Activated naive CD4-positive, alpha-beta T cell treated with anti-CD3 and anti-CD28 coated beads, Interleukin-2, amount 50 U/mL, for 16 hours (primary cell): ENCODE data around the gene GNG10.
"Not testable (repeated sequence)": the region's sequence is repeated elsewhere in the genome, so short reads cannot be mapped to it uniquely, and the experiment has no call there.

Experiments used
- DNase-seq: peaks from one replicate; pipeline ENCODE4 v3.0.0-alpha.2; 2020

Gene GNG10

DNA sequence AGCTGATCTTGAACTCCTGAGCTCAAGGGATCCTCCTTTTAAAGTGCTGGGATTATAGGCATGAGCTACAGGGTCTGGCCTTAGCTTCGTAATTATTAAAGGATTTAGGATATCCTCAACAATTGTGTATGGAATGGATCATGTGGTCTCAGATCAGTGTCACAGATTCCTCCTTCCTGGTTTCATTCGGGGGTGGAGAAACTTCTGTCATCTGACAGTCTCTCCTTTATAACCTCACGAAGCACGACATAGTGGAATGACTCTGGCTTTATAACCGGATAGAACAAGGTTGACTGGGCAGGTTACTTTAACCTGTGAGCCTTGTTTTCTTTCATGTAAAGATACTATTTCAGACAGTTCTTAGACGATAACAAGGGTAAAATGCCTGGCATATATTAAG, 4.4 kb upstream of the GNG10 start:
- DNase-seq = no peak

DNA sequence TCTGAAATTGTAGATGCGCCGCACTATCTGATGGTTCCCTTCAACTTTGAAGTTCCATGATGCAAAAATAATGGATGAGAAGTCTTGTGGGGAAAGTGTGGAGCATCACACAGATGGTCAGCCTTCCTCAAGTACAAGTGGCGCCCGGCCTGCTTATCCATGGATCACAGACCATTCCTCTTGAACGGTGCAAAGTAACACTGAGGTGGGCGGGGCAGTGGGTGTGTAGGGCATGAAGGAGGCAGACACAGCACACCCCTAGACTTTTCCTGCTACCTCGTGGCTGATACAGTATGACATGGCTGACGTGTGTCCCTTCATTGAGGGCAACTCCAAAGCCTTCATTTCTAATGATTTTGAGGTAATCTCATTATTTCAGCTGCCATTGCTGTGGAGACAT, 2.5 kb upstream of the GNG10 start:
- DNase-seq = no peak

DNA sequence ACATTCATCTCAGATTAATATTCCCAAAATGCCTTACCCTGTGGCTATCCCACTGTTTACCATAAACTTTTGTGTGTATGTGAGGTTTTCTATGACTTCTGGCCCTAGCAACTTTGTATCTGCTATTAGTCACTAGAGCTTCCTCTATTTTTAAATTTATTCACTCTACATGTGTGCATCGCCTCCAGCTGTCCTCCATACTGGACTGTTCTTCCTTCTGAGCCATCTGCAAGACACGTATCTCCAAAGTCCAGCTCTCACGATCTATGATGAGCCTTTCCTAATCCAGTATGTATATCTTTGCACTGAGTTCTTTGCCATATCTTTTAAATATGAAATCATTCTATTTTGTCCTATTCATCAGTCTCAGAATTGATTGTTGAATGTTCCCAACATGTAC, 1.7 kb upstream of the GNG10 start:
- DNase-seq = no peak

- DNase-seq = peak; percentile 30
Measured at GRCh38 chr9:111661802-111662521, 557 bp downstream of the GNG10 start.

GRCh38 chr9:111662576-111663300, 1.3 kb downstream of the GNG10 start:
- peak; percentile 13 for DNase-seq

DNA sequence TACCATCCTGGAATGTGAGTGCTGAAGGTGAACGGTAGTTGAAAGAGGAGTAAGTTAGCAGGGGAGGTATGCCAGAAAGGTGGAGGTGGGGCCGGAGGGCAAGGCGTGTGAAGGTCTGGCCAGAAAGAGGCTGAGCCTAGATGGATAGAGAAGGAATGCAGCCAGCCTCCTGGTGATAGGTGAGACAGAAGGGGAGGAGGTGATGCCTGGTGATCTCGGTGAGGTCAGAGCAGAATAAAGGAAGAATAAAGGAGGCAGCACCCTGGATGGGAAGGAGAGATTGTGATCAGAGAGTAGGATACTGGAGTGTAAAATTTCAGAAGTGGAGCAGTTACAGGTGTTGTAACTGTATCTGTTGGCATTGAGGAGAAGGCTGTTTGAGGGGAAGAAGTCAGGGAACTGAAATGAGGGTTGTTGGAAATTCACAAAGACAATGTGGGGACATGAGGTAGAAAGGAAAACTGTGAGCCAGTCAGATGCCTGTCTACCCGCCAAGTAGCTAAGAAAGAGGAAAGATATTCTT, 2.0 kb downstream of the GNG10 start:
- no peak for DNase-seq

GRCh38 chr9:111668026-111668573, 6.7 kb downstream of the GNG10 start:
- no peak for DNase-seq

- DNase-seq = not testable (repeated sequence)
Measured at GRCh38 chr9:111668601-111669000, 7.2 kb downstream of the GNG10 start.

DNA sequence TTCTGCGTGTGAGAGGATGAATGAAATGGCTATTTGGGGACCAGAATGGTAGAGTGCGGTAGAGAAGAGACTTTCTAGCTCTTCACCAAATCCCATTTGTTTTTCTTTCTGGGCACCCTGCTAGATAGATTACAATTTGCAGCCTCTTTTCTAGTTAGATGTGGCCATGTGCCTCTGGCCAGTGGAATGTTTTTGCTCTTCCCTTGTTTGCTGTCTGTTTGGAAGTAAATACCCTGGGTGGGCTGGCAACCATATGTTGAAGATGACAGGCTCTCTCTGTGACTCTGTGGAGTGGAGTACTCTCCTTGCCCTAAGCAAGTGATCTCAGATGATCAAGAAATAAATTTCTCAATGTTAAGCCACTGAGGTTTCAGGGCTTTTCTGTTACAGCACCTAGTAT, 12.9 kb downstream of the GNG10 start:
- DNase-seq = no peak

- DNase-seq = no peak
Measured at GRCh38 chr9:111676116-111676515, 14.7 kb downstream of the GNG10 start.

DNA sequence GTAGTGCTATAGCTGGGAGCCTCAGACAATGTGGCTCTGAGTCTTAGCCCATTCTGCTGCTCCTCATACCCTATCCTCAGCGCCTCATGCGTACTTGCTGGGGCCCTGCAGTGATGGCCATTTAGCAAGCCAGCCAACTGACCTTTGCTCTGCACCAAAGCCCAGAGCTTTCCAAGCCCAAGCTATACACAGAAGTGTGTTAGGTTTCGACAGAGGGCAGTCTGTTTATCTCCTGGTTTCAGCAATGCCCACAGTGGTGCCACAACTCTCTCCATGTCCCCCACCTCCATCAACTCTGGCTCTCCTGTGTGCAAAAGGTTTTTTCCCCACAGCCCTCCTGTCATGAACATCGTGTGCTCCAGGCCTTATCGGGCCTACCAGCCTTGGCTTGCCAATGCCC, 16.9 kb downstream of the GNG10 start:
- DNase-seq = no peak

- no peak for DNase-seq
Measured at GRCh38 chr9:111679199-111679598, 17.8 kb downstream of the GNG10 start.

DNA sequence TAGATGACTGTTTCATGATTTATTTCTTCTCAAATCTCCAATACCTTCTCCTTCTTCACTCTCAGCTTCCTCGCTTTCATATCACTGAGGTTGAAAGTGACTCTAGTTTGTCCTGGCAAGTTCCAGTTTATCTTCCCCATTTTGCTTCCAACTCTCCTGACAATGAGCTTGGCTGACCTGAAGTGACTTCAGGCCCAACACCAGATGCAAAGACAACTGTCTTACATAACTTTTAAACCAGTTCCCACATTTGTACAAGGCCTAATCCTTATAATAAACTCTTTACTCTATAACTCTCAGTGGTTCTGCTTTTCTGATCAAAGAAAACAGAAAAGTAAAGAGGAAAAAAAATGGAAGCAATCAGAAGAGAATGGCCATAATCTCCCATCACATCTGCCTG, 22.0 kb downstream of the GNG10 start:
- no peak for DNase-seq

GRCh38 chr9:111691672-111692329, 30.4 kb downstream of the GNG10 start:
- DNase-seq = no peak

DNA sequence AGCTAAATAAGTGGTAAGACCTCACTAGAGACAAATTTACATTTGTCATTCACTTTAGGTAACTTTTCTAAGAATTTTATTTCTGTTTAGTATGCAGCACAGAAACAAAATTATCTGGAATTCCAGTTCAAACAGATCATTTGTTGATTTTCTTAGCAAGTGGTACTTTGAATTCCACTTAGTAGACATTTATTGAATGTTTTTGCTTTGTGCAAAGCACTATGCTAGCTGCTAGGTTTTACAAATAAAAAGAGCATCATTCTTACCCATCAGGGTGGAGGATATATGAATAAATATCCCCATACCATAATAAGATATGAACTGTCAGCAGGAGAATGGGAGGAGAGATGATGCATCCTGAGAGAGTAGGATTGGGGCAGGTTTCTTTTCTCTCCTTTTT, 35.4 kb downstream of the GNG10 start:
- DNase-seq = no peak

- no peak for DNase-seq
Measured at GRCh38 chr9:111700776-111701175, 39.4 kb downstream of the GNG10 start.

DNA sequence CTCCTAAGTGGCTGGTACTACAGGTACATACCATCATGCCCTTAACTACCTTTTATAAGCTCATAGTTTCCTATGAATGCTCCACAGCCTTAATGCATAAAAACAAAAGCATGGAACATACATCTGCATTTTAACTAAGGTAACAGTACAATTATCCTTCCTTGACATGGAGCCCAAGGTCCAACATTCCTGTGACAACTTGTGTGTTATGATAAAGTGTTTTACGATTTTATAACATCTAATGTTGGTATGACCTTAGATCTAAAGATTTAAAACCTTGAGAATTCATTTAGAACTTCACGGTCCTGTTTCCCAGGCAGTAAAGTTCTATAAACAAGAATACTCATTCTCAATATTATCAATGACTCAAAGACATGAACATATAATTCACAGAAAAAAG, 43.1 kb downstream of the GNG10 start:
- no peak for DNase-seq

DNA sequence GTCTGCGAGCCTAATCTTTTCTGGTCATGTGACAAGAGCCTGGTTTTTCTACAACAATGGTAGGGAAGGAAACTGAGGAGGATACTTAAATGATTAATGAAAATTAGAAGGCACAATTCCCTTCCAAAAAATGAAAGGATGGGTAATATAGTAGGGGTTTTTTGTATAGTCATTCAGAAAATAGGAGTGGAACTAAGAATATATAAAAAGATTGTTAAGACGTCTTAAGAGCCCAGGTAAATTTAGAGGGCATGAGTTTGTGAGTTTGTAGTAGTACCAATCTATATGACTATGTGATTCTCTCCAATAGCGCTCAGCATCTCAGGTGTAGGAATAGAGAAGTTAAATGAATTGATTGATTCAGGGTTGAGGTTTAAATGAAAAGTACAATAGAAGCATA, 50.1 kb downstream of the GNG10 start:
- no peak for DNase-seq

DNA sequence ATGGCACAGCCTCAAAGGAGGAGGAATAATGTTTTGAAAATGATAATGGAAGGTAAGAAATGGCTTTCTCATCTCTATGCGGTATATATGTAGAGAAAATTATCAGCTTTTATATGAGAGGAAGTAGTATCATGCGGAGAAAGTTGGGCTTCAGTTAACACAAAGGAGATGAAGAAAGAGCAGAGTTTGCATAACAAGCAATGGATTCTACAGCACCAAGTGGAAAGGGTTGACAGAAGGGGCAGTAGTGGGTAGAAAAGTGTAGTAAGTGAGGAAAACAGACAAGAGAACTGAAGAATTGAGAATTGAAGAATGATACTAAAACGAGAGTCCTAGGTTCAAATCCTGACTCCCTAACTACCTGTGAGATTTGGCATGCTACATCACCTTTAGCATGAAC, 51.0 kb downstream of the GNG10 start:
- DNase-seq = no peak

DNA sequence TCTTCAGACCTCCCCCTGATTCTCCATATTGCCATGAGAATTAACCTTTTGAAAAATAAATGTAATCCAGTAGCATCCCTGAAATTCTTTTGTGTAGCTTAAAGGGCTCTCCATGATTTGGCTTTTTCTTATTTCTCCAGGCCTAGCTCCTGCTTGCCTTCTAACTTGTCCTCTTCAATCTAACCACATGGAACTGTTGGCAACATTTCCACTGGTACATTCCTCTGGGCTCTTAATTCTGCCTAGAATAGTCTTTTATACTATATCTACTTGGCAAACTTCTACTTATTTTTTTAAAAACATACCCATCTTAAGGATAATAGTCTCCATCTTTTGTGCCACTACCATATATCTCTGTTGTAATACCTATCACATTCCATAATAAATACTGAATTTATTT, 54.1 kb downstream of the GNG10 start:
- no peak for DNase-seq

DNA sequence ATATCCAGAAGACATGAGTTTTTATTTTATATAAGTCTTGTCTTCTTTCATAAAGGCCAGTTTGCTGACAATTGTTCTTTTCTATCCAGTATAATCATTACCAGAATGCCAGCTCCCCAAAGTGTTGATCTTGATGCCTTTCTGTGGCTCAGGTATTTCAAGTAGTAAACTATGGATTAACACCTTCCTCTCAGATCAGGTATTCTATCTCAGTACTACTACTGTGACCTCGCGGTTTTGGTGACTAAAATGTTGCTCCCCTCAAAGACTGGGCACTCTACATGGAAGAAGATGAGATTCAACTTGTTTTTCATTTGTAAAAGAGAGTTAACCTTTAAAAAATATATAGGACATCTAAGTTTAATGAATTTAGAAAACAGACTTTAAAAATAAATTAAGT, 58.1 kb downstream of the GNG10 start:
- no peak for DNase-seq
